GM12892 (cell line): ENCODE data around the gene SCP2.
"Not testable (repeated sequence)": the region's sequence is repeated elsewhere in the genome, so short reads cannot be mapped to it uniquely, and the experiment has no call there.

ENCODE experiments used
- POLR2A ChIP-seq: IDR thresholded peaks from 2 replicates; pipeline ENCODE4 v1.6.1; 2011; ENCODE audit warnings: low read depth, low read length, control low read depth
- POLR2AphosphoS5 ChIP-seq: IDR thresholded peaks from 2 replicates; pipeline ENCODE4 v1.6.1; 2011; ENCODE audit warnings: low read depth, low read length, control low read depth

- not testable (repeated sequence) for TF ChIP-seq POLR2AphosphoS5, POLR2A
These were observed 22.5 kb downstream of the SCP2 start for GRCh38 chr1:52949602-52950001.
